Omental fat pad (tissue), 4 donors: ENCODE results near the gene MKI67. TPM values are rescaled to one million over a fixed set of nuclear protein-coding genes. Genes with fewer than 3 reads are reported as not detected.

ENCODE experiments used
- ATAC-seq: fragments of 150-250 bp; one replicate; pipeline ENCODE4 v1.9.1; 2016; ENCODE audit warnings: mild to moderate bottlenecking, moderate library complexity; ENCODE audit not compliant: low FRiP score
- DNase-seq: peaks from one replicate; pipeline ENCODE4 v3.0.0-alpha.2; 2019; ENCODE audit warnings: low spot score
- CTCF ChIP-seq, 3 donors: fragments of 450-650 bp; IDR thresholded peaks; one replicate each; pipeline ENCODE4 v1.5.1; 2016 to 2017; ENCODE audit warnings: antibody characterized with exemption in 3 of 3, mild to moderate bottlenecking in 3 of 3, moderate library complexity in 2 of 3
- total RNA-seq, 4 donors: library from RNA; depleted of rRNA; stranded (reverse); fragments of >200 nt; gene quantifications; one replicate each; pipeline ENCODE4 v1.1.0, GENCODE V29; 2016

MKI67 gene
- total RNA-seq, 4 donors from 2014 or later = 0.63 to 9.6 (median 1.6) TPM

GRCh38 chr10:128122931-128123330 is 3.3 kb downstream of the MKI67 start:
- no peak for TF ChIP-seq CTCF (IDR thresholded peaks at IDR 0.05)

GRCh38 chr10:128121750-128122412 is 4.3 kb downstream of the MKI67 start:
- ATAC-seq (no peak), DNase-seq (no peak)
- TF ChIP-seq CTCF (IDR thresholded peaks at IDR 0.05) = no peak

More at GRCh38 chr10:128122931-128123330, 3.3 kb downstream of the MKI67 start:
- DNase-seq = no peak
- ATAC-seq = no peak

GRCh38 chr10:128116851-128117615 is 9.2 kb downstream of the MKI67 start:
- ATAC-seq = no peak
- no peak for DNase-seq
- TF ChIP-seq CTCF (IDR thresholded peaks at IDR 0.05) = no peak

GRCh38 chr10:128116187-128116586 is 10.0 kb downstream of the MKI67 start:
- TF ChIP-seq CTCF (IDR thresholded peaks at IDR 0.05) = no peak
- ATAC-seq (no peak), DNase-seq (no peak)

- no peak for TF ChIP-seq CTCF (IDR thresholded peaks at IDR 0.05)
- DNase-seq (no peak), ATAC-seq (no peak)
Measured at GRCh38 chr10:128115356-128115755, 10.9 kb downstream of the MKI67 start.

GRCh38 chr10:128114901-128115300 is 11.3 kb downstream of the MKI67 start:
- DNase-seq = no peak
- TF ChIP-seq CTCF (IDR thresholded peaks at IDR 0.05) = no peak

GRCh38 chr10:128113026-128113425 is 13.2 kb downstream of the MKI67 start:
- ATAC-seq = no peak
- no peak for DNase-seq
- TF ChIP-seq CTCF (IDR thresholded peaks at IDR 0.05) = no peak

More at GRCh38 chr10:128114901-128115300, 11.3 kb downstream of the MKI67 start:
- no peak for ATAC-seq
